Urinary bladder (tissue), 4 donors: ENCODE data around the gene GDF10. TPM values are rescaled to one million over a fixed set of nuclear protein-coding genes. Genes with fewer than 3 reads are reported as not detected.

Experiments
- DNase-seq: peaks from one replicate; pipeline ENCODE4 v3.0.0-alpha.2; 2015; ENCODE audit errors: extremely low spot score
- H3K27ac ChIP-seq: one replicate; pipeline ENCODE4 v1.5.1; 2013; ENCODE audit warnings: low read depth, mild to moderate bottlenecking, moderate library complexity
- H3K36me3 ChIP-seq: one replicate; pipeline ENCODE4 v1.6.1; 2013; ENCODE audit warnings: mild to moderate bottlenecking, moderate library complexity; ENCODE audit not compliant: insufficient read depth
- H3K4me1 ChIP-seq: one replicate; pipeline ENCODE4 v1.6.1; 2013; ENCODE audit warnings: mild to moderate bottlenecking, moderate library complexity; ENCODE audit not compliant: insufficient read depth
- H3K4me3 ChIP-seq: one replicate; pipeline ENCODE4 v1.5.1; 2013; ENCODE audit warnings: low read depth, low read length
- WGBS: extraction: QIAGEN DNeasy Blood & Tissue Kit; methylation state at CpG from one replicate; pipeline ENCODE4 v1.1.7; 2013; 5-methylcytosine and 5-hydroxymethylcytosine counted together
- polyA plus RNA-seq: library from polyadenylated mRNA; stranded (reverse); fragments of 200-250 nt; gene quantifications from one replicate; pipeline ENCODE4 v1.2.3, GENCODE V29; 2013
- total RNA-seq: library from RNA; depleted of rRNA; stranded (reverse); fragments of >200 nt; gene quantifications from one replicate; pipeline ENCODE4 v1.2.3, GENCODE V29; 2014
- donor health status: healthy with polysubstance abuse.
- donor health status: healthy.

GDF10 gene
- total and polyA plus RNA-seq, 2 donors: 1.8 to 7.8 TPM

DNA sequence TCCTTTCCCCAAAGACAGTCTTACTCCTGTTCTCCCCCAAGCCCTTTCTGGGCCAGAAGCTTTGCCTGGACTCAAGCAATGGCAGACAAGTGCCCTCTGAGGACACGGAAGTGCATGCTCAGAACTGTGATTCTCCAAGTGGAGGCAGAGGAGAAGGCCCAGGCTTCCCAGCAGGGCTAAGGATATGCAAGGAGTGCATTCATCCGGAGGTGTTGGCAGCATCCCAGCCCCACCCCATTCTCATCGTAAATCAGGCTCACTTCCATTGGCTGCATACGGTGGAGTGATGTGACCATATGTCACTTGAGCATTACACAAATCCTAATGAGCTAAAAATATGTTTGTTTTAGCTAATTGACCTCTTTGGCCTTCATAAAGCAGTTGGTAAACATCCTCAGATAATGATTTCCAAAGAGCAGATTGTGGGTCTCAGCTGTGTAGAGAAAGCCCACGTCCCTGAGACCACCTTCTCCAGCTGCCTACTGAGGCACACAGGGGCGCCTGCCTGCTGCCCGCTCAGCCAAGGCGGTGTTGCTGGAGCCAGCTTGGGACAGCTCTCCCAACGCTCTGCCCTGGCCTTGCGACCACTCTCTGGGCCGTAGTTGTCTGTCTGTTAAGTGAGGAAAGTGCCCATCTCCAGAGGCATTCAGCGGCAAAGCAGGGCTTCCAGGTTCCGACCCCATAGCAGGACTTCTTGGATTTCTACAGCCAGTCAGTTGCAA lies 46.7 kb downstream of the GDF10 start:
- no peak for DNase-seq
- H3K36me3 ChIP-seq: no peaks in the 10 kb centered on the region
- WGBS: 74% methylated on average over 13 of the region's 13 CpGs
- no peaks in the 10 kb centered on the region for H3K4me1 ChIP-seq
- no peak overlapping the region for H3K4me3 ChIP-seq
- no peak overlapping the region for H3K27ac ChIP-seq

DNA sequence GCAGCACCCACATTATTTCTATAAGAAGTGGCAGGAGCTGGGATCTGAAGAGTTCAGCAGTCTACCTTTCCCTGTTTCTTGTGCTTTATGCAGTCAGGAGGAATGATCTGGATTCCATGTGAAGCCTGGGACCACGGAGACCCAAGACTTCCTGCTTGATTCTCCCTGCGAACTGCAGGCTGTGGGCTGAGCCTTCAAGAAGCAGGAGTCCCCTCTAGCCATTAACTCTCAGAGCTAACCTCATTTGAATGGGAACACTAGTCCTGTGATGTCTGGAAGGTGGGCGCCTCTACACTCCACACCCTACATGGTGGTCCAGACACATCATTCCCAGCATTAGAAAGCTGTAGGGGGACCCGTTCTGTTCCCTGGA lies 47.3 kb downstream of the GDF10 start:
- 75% methylated on average over 4 of the region's 4 CpGs for WGBS
- no peak overlapping the region for H3K4me3 ChIP-seq
- H3K27ac ChIP-seq: no peak overlapping the region
- H3K4me1 ChIP-seq: no peaks in the 10 kb centered on the region
- no peak for DNase-seq
- H3K36me3 ChIP-seq: no peaks in the 10 kb centered on the region

DNA sequence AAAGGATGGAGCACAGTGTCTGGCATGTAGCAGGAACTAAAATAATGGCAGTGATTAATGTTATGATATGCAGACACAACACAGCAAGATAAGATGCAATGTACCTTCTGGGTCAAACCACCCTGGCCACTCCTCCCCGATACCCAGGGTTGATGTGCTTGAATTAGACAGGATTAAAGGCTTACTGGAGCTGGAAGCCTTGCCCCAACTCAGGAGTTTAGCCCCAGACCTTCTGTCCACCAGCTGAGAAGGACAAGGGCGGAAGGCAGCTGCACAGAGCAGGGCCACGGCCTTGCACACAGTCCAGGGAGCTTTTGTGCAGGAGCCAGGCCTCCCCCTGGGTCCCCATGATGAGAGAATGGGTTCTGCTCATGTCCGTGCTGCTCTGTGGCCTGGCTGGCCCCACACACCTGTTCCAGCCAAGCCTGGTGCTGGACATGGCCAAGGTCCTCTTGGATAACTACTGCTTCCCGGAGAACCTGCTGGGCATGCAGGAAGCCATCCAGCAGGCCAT lies 48.2 kb downstream of the GDF10 start, which contains the start of gene RBP3:
Gene RBP3 (plus strand): TSS at position 226 of the 514 bp plus-strand sequence. CDS start 122 bp downstream, at position 348.
- Histone ChIP-seq H3K27ac (no peak within 1 kb of the TSS), H3K4me1 (no peaks in the 10 kb centered on the region), H3K36me3 (no peaks in the 10 kb centered on the region), H3K4me3 (no peak within 1 kb of the TSS)
- 77% methylated on average over 5 of the region's 5 CpGs for WGBS
- DNase-seq: no peak

DNA sequence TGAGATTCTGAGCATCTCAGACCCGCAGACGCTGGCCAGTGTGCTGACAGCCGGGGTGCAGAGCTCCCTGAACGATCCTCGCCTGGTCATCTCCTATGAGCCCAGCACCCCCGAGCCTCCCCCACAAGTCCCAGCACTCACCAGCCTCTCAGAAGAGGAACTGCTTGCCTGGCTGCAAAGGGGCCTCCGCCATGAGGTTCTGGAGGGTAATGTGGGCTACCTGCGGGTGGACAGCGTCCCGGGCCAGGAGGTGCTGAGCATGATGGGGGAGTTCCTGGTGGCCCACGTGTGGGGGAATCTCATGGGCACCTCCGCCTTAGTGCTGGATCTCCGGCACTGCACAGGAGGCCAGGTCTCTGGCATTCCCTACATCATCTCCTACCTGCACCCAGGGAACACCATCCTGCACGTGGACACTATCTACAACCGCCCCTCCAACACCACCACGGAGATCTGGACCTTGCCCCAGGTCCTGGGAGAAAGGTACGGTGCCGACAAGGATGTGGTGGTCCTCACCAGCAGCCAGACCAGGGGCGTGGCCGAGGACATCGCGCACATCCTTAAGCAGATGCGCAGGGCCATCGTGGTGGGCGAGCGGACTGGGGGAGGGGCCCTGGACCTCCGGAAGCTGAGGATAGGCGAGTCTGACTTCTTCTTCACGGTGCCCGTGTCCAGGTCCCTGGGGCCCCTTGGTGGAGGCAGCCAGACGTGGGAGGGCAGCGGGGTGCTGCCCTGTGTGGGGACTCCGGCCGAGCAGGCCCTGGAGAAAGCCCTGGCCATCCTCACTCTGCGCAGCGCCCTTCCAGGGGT lies 48.9 kb downstream of the GDF10 start:
- no peak for DNase-seq
- 94% methylated on average over 36 of the region's 36 CpGs for WGBS

DNA sequence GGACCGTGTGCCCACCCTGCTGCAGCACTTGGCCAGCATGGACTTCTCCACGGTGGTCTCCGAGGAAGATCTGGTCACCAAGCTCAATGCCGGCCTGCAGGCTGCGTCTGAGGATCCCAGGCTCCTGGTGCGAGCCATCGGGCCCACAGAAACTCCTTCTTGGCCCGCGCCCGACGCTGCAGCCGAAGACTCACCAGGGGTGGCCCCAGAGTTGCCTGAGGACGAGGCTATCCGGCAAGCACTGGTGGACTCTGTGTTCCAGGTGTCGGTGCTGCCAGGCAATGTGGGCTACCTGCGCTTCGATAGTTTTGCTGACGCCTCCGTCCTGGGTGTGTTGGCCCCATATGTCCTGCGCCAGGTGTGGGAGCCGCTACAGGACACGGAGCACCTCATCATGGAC lies 49.5 kb downstream of the GDF10 start:
- WGBS: 97% methylated on average over 22 of the region's 22 CpGs
- no peaks in the 10 kb centered on the region for H3K4me1 ChIP-seq
- no peak overlapping the region for H3K27ac ChIP-seq
- no peak for DNase-seq
- H3K36me3 ChIP-seq: no peaks in the 10 kb centered on the region
- no peak overlapping the region for H3K4me3 ChIP-seq

More for the DNA sequence above, 48.9 kb downstream of the GDF10 start:
- no peaks in the 10 kb centered on the region for H3K36me3 ChIP-seq
- H3K4me1 ChIP-seq: no peaks in the 10 kb centered on the region
- no peak overlapping the region for H3K27ac ChIP-seq
- no peak overlapping the region for H3K4me3 ChIP-seq

DNA sequence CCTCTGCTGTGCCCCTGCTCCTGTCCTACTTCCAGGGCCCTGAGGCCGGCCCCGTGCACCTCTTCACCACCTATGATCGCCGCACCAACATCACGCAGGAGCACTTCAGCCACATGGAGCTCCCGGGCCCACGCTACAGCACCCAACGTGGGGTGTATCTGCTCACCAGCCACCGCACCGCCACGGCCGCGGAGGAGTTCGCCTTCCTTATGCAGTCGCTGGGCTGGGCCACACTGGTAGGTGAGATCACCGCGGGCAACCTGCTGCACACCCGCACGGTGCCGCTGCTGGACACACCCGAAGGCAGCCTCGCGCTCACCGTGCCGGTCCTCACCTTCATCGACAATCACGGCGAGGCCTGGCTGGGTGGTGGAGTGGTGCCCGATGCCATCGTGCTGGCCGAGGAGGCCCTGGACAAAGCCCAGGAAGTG lies 50.0 kb downstream of the GDF10 start:
- Histone ChIP-seq H3K36me3 (no peaks in the 10 kb centered on the region), H3K4me1 (no peaks in the 10 kb centered on the region), H3K4me3 (no peak overlapping the region), H3K27ac (no peak overlapping the region)
- no peak for DNase-seq
- 97% methylated on average over 31 of the region's 31 CpGs for WGBS

DNA sequence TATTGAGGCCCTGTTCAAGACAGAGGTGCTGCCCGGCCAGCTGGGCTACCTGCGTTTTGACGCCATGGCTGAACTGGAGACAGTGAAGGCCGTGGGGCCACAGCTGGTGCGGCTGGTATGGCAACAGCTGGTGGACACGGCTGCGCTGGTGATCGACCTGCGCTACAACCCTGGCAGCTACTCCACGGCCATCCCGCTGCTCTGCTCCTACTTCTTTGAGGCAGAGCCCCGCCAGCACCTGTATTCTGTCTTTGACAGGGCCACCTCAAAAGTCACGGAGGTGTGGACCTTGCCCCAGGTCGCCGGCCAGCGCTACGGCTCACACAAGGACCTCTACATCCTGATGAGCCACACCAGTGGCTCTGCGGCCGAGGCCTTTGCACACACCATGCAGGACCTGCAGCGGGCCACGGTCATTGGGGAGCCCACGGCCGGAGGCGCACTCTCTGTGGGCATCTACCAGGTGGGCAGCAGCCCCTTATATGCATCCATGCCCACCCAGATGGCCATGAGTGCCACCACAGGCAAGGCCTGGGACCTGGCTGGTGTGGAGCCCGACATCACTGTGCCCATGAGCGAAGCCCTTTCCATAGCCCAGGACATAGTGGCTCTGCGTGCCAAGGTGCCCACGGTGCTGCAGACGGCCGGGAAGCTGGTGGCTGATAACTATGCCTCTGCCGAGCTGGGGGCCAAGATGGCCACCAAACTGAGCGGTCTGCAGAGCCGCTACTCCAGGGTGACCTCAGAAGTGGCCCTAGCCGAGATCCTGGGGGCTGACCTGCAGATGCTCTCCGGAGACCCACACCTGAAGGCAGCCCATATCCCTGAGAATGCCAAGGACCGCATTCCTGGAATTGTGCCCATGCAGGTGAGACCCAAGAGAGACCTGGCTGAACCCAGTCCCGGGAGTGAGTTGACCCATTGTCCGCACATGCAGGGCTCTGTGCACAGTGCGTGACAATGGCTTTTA lies 51.0 kb downstream of the GDF10 start:
- Histone ChIP-seq H3K4me1 (no peaks in the 10 kb centered on the region), H3K27ac (no peak overlapping the region), H3K36me3 (no peaks in the 10 kb centered on the region), H3K4me3 (no peak overlapping the region)
- 96% methylated on average over 39 of the region's 39 CpGs for WGBS
- no peak for DNase-seq

DNA sequence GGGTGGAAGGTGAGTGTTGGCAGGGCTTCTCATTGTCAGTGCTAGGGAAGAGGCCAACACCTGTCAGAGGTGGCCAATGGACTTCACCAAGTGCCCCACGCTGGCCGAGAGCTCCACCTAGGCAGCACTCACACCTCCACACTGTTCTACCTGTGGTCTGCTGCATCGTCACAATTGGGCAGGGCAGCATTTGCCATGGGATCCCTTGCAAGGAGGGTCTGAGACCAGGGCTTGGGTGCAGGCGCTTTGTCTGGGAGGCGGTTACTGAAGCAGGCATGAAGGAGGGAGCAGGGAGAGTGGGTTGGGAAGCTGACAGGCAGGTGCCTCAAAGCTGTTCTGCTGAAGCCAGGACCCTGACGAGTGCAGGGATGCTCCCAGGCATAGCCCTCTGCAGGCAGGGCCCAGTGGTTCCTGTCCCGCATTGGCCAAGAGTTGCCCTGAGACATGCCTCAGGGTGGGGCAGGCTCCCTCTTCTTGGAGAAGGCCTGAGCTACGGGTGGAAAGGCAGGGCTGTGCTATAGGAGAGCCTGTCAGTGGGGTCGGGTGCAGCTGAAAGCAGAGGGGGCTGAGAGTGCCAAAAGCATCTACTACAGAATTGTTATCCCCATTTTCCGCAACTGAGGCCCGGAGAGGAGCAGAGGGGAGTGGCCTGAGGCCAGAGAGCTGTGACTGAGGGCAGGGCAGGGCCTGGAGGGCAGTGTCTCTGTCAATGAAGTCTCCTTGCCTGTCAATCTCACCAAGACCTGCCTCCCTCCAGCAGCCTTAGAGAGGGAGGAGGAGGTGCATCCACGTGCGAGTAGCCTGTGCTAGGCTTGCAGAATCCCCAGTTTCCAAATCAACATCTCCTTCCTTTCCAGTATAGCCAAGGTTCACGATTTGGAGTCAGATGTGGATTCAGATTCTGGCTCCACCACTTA lies 52.2 kb downstream of the GDF10 start:
- WGBS: 83% methylated on average over 14 of the region's 14 CpGs
- H3K27ac ChIP-seq: no peak overlapping the region
- no peaks in the 10 kb centered on the region for H3K4me1 ChIP-seq
- no peaks in the 10 kb centered on the region for H3K36me3 ChIP-seq
- no peak overlapping the region for H3K4me3 ChIP-seq
- DNase-seq: no peak

DNA sequence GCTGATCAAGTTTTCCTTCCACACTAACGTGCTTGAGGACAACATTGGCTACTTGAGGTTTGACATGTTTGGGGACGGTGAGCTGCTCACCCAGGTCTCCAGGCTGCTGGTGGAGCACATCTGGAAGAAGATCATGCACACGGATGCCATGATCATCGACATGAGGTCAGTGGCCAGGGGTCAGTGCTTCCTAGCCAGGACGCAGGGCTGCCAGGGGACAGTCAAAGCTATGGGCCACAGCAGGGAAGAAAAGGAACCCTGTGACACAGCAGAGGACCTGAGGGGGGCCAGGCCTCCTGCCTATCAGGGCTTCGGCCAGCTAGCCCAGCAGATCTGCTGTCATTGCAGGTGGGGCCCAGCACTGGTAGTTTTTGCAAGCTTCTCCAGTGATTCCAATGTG lies 53.4 kb downstream of the GDF10 start:
- no peaks in the 10 kb centered on the region for H3K4me1 ChIP-seq
- DNase-seq: no peak
- no peak overlapping the region for H3K4me3 ChIP-seq
- no peak overlapping the region for H3K27ac ChIP-seq
- WGBS: 92% methylated on average over 6 of the region's 6 CpGs
- no peaks in the 10 kb centered on the region for H3K36me3 ChIP-seq

DNA sequence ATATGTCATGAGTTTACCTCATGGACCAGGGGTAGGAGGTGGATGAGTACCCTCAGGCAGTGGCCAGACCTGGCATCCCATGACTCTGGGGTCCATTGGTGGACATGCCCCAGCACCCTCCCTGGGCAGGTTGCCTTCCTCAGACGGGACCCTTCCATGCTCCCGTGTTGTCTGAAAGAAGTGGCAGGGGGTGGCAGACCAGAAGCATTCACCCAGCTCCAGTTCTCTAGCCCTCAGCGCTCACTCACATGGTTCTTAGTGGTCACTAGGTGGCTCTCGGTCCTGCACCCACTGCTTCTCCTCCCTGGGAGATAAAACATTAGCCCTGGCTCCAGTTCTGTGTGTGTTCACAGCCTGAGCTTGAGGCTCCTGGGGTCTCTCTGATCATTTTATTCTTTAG lies 54.2 kb downstream of the GDF10 start:
- H3K36me3 ChIP-seq: no peaks in the 10 kb centered on the region
- H3K27ac ChIP-seq: no peak overlapping the region
- H3K4me3 ChIP-seq: no peak overlapping the region
- H3K4me1 ChIP-seq: no peaks in the 10 kb centered on the region
- 68% methylated on average over 4 of the region's 4 CpGs for WGBS
- DNase-seq: no peak

DNA sequence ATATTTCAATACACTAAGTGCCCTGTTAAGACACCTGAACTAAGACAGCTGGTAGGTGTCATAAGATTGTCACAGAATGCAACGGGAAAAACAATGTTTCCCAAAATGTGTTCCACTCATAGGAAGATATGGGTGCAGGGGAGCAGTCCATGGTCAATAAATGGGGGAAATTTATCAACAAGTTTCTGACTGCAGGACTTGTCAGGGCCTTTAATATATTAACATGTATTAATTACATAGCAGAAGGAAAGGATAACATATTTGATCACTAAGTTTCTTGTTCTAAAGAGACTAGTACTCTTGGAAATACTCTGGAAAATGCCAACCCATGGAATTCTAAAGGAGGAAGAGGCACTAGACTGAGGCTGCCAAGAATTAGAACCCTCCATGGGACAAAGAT lies 54.9 kb downstream of the GDF10 start:
- WGBS: 77% methylated on average over 1 of the region's 1 CpG

DNA sequence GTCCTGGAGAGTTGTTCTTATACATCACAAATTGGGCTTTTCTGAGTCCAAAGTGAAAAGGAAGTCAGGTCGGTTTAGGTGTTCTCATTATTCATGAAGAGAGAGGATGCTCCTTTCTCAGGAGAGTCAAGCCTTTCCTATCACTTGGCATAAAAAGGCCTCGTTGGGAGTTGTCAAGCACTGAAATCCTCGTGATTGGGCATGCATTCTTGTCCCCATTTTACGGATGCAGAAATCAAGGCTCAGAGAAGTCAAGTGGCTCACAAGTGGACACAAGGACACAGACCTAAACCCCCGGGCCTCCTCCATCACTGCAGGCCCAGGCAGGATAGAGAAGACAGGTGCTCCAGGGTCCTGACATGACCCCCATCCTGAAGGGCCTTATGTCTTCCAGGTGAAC lies 56.7 kb downstream of the GDF10 start:
- no peak for DNase-seq
- Histone ChIP-seq H3K36me3 (no peaks in the 10 kb centered on the region), H3K4me1 (no peaks in the 10 kb centered on the region), H3K27ac (no peak overlapping the region), H3K4me3 (no peak overlapping the region)
- 88% methylated on average over 5 of the region's 5 CpGs for WGBS

More for the DNA sequence above, 54.9 kb downstream of the GDF10 start:
- no peak for DNase-seq
- Histone ChIP-seq H3K36me3 (no peaks in the 10 kb centered on the region), H3K27ac (no peak overlapping the region), H3K4me3 (no peak overlapping the region), H3K4me1 (no peaks in the 10 kb centered on the region)
